ENCODE measurements around the gene PPP1R14D. TPM values are rescaled to one million over a fixed set of nuclear protein-coding genes. Genes with fewer than 3 reads are reported as not detected.

Gene PPP1R14D
- total and polyA plus RNA-seq, 9 donors = 0.95 TPM; not detected in 8

DNA sequence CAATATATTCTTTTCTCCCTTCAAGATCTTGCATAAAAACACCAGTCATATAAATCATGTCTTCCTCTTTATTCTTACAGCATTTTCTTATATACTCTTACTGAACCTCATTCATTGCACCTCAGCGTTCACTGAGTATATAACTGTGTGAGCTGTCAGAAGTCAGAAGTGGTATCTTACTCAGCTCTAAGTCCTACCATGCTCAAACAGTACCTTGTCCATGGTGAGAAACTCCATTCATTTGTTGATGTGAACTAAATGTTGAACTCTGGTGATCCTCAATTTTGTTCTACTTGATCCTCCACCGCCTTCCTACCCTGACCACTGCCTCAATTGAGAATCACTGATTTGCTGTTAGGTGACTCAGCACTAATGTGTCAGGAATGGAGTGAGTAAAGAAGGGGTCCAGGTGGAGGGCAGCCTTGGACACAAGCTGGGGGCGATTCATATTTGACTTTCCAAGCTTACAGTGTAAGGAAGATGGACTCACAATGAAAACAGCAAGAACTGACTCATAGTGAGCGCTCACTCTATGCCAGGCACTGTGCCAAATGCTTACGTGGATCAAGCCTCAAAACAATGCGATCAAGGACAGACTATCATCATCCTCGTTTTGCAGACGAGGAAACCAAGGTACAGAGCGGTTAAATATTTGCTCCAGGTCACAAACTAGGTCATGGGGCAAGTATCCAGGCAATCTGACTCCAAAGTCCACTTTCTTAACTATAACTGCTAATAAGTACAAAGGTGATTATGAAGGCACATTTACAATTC is 35.1 kb downstream of the PPP1R14D start:
- Histone ChIP-seq H3K36me3 (no peaks in the 10 kb centered on the region), H3K4me1 (ENCODE audit: insufficient read depth) (peaks cover 5% of the 10 kb centered on the region), H3K27me3 (no peaks in the 10 kb centered on the region), H3K27ac (no peak overlapping the region), H3K4me3 (no peak overlapping the region), H3K9me3 (no peaks in the 10 kb centered on the region)
- TF ChIP-seq POLR2A (IDR thresholded peaks at IDR 0.05) (no peak), EP300 (IDR thresholded peaks at IDR 0.05) (no peak)
- TF ChIP-seq, protein P1, sequence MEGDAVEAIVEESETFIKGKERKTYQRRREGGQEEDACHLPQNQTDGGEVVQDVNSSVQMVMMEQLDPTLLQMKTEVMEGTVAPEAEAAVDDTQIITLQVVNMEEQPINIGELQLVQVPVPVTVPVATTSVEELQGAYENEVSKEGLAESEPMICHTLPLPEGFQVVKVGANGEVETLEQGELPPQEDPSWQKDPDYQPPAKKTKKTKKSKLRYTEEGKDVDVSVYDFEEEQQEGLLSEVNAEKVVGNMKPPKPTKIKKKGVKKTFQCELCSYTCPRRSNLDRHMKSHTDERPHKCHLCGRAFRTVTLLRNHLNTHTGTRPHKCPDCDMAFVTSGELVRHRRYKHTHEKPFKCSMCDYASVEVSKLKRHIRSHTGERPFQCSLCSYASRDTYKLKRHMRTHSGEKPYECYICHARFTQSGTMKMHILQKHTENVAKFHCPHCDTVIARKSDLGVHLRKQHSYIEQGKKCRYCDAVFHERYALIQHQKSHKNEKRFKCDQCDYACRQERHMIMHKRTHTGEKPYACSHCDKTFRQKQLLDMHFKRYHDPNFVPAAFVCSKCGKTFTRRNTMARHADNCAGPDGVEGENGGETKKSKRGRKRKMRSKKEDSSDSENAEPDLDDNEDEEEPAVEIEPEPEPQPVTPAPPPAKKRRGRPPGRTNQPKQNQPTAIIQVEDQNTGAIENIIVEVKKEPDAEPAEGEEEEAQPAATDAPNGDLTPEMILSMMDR (IDR thresholded peaks at IDR 0.05) = no peak
- intact Hi-C loops (cut with DNase I) = loop anchor here in 1 of 4 donors (1.0 kb wide), 1 partner anchor 12 kb away; no protein-coding TSS in a partner anchor
- WGBS, 3 donors = 45 to 56% (median 52%) methylated on average over 9 of the region's 9 CpGs
- peak in 4 of 5 donors; percentile 48 to 62 (median 52) for DNase-seq

DNA sequence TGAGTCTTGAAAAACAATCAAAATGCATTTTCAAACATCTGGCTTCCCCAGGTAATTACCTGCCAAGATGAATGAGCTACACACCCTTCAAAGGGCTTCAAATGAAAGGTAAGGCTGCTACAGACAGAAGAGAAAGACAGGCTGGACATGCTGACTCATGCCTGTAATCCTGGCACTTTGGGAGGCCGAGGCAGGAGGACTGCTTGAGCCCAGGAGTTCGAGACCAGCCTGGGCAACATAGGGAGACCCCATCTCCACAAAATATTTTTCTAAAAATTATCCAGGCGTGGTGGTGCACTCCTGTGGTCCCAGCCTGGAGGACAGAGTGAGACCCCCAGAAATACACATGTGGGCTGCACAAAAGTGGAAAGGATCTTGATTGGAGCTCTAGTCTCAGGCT is 36.1 kb downstream of the PPP1R14D start:
- intact Hi-C loops (cut with DNase I) = no loop called here
- Histone ChIP-seq H3K4me1 (ENCODE audit: insufficient read depth) (peaks cover 10% of the 10 kb centered on the region), H3K36me3 (no peaks in the 10 kb centered on the region), H3K27ac (no peak overlapping the region), H3K4me3 (no peak overlapping the region), H3K9me3 (no peaks in the 10 kb centered on the region), H3K27me3 (no peaks in the 10 kb centered on the region)
- no peak for DNase-seq
- WGBS, 3 donors = 98 to 100% (median 99%) methylated on average over 3 of the region's 3 CpGs
- no peak for TF ChIP-seq EP300 (IDR thresholded peaks at IDR 0.05)
- TF ChIP-seq, protein P1 (IDR thresholded peaks at IDR 0.05) = no peak
- TF ChIP-seq POLR2A (IDR thresholded peaks at IDR 0.05) = no peak

DNA sequence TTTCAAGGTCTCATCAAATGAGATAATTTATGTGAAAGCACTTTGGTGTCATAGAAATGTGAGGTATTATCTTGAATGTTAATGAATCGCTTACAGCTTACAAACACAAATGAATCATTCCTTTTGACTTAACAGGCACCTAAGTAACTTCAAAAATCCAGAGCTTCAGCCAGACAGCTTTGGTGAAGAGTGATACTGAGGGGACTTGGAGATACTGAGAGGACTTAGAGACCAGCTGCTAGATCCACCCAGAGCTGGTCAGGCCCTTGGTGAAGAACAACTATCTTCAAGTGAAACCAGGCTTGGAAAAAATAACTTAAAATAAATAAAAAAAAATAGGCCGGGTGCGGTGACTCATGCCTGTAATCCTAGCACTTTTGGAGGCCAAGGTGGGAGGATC is 37.8 kb downstream of the PPP1R14D start:
- intact Hi-C loops (cut with DNase I) = no loop called here
- Histone ChIP-seq H3K36me3 (no peaks in the 10 kb centered on the region), H3K9me3 (no peaks in the 10 kb centered on the region), H3K4me1 (ENCODE audit: insufficient read depth) (peaks cover 10% of the 10 kb centered on the region), H3K27me3 (no peaks in the 10 kb centered on the region), H3K4me3 (no peak overlapping the region), H3K27ac (no peak overlapping the region)
- TF ChIP-seq, protein P1 (IDR thresholded peaks at IDR 0.05) = no peak
- TF ChIP-seq EP300 (IDR thresholded peaks at IDR 0.05) = no peak
- TF ChIP-seq POLR2A (IDR thresholded peaks at IDR 0.05) = no peak
- 56 to 80% (median 62%) methylated on average over 3 of the region's 3 CpGs for WGBS, 3 donors
- DNase-seq = no peak

GRCh38 chr15:40789999-40790398 is 38.5 kb downstream of the PPP1R14D start:
- peaks cover 12% of the 10 kb centered on the region for H3K4me1 ChIP-seq (ENCODE audit: insufficient read depth)
- H3K36me3 ChIP-seq = no peaks in the 10 kb centered on the region
- no peak for DNase-seq
- no peaks in the 10 kb centered on the region for H3K27me3 ChIP-seq
- H3K27ac ChIP-seq = no peak overlapping the region
- intact Hi-C loops (cut with DNase I) = no loop called here
- H3K4me3 ChIP-seq = no peak overlapping the region
- 95 to 99% (median 96%) methylated on average over 8 of the region's 8 CpGs for WGBS, 3 donors
- no peaks in the 10 kb centered on the region for H3K9me3 ChIP-seq
- TF ChIP-seq, protein P1 (IDR thresholded peaks at IDR 0.05) = no peak
- TF ChIP-seq EP300 (IDR thresholded peaks at IDR 0.05) (no peak), POLR2A (IDR thresholded peaks at IDR 0.05) (no peak)

Data from ovary (tissue), 9 donors.